GM12875 (cell line): ENCODE results near the gene ZBTB8A.

Experiments
- H3K4me3 ChIP-seq: one replicate; pipeline ENCODE4 v1.5.1; 2011; ENCODE audit warnings: low read depth, low read length, control low read depth
- TF ChIP-seq, protein P1 (sequence below): IDR thresholded peaks from 2 replicates; pipeline ENCODE4 v1.5.1; 2011; ENCODE audit warnings: low read depth, mild to moderate bottlenecking, control low read depth, inconsistent platforms, low read length, moderate library complexity, borderline replicate concordance; ENCODE audit not compliant: insufficient read depth

ZBTB8A gene

DNA sequence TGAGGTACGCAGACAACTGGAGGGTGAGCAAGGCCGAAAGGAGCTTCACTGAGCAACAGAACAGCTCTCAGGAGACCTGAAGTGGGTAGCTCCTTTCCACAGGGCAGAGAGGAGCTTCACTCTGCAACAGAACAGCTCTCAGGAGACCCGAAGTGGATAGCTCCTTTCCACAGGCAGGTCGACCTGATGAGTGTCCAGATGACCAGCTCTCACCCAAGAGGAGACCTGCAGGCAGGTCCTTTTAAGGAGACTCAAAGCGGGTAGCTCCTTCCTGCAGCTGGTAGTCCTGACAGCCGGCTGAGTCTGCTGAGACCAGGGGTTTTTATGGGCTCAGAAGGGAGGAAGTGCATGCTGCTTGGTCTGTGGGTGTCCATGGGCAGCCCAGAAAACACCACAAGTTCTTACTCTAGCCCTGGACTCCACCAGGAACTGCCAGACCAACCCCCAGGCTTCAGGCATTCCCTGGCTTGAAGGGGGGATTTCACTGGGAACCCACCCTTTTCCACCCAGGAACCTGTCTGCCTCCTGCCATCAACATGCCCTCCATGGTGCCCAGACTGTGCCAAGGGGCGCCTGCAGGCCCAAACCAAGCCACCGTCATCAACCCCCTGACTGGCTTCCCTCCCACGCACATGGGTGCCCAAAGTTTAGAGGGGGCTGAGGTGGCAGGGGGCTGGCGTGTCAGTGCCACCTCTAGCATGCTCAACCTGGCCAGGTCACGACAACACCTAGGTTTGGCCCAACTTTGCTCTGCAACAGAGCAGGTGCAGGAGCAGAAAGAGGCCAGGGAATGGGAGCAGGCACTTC, 67.5 kb downstream of the ZBTB8A start:
- TF ChIP-seq, protein P1, sequence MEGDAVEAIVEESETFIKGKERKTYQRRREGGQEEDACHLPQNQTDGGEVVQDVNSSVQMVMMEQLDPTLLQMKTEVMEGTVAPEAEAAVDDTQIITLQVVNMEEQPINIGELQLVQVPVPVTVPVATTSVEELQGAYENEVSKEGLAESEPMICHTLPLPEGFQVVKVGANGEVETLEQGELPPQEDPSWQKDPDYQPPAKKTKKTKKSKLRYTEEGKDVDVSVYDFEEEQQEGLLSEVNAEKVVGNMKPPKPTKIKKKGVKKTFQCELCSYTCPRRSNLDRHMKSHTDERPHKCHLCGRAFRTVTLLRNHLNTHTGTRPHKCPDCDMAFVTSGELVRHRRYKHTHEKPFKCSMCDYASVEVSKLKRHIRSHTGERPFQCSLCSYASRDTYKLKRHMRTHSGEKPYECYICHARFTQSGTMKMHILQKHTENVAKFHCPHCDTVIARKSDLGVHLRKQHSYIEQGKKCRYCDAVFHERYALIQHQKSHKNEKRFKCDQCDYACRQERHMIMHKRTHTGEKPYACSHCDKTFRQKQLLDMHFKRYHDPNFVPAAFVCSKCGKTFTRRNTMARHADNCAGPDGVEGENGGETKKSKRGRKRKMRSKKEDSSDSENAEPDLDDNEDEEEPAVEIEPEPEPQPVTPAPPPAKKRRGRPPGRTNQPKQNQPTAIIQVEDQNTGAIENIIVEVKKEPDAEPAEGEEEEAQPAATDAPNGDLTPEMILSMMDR: no peak

DNA sequence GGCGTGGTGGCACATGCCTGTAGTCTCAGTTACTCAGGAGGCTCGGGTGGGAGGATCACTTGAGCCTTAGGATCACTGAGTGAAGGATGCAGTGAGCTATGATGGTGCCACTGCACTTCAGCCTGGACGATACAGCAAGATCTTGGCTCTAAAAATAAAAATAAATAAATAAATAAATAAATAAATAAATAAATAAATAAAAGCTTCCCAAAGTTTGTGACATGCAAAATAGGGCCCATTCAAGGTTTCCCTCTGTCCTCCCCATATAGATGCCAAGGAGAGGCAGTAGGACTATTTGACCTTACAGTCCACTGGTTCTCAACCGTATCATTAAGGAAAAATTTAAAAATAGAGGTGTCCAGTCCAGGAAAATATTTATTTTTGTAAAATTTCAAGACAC, 70.0 kb downstream of the ZBTB8A start:
- TF ChIP-seq, protein P1: no peak
- H3K4me3 ChIP-seq: no peak overlapping the region

More for the DNA sequence above, 67.5 kb downstream of the ZBTB8A start:
- H3K4me3 ChIP-seq: no peak overlapping the region

DNA sequence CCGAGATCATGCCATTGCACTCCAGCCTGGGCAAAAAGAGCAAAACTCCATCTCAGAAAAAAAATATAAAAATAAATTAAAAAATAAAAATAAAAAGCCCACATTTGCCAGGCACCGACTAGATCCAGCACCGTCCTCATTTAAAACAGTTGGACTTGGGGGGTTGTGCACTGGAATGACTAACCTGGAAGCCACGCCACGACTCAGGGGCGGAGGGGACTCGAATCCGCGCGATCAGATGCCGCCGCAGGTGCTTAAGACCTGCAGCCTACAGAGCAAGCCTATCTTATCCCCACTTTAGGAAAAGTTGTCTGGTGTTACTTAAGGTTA, 72.6 kb downstream of the ZBTB8A start:
- TF ChIP-seq, protein P1: no peak
- H3K4me3 ChIP-seq: peak overlapping the region; percentile 56

DNA sequence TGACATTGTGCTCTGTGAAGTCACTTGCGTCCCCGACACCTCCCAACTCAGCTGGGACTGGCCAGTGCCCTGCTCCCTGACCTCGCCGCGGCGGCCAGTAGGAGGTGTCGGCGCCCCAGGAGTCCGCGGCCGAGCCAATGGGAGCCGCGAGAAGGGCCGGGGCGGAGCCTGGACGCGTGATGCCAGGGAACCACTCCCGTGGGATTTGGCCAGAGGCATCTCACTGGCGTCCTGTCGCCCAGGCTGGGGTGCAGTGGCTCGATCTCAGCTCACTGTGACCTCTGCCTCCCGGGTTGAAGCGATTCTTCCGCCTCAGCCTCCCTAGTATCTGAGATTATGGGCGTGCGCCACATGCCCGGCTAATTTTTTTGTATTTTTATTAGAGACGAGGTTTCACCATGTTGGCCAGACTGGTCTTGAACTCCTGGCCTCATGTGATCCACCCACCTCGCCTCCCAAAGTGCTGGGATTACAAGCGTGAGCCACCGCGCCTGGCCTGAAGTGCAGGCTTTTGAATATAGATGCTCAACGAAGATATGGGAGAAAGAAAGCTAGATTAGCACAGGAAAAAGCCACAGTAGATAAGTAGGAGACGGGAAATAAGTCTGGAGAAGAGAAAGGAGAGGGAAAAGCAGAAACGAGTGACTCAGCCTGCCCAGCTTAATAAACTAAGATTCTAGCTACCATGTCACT, 73.1 kb downstream of the ZBTB8A start:
- peak overlapping the region; percentile 56 for H3K4me3 ChIP-seq
- TF ChIP-seq, protein P1: peak; percentile 15; the same call in 1 of the 2 replicates

DNA sequence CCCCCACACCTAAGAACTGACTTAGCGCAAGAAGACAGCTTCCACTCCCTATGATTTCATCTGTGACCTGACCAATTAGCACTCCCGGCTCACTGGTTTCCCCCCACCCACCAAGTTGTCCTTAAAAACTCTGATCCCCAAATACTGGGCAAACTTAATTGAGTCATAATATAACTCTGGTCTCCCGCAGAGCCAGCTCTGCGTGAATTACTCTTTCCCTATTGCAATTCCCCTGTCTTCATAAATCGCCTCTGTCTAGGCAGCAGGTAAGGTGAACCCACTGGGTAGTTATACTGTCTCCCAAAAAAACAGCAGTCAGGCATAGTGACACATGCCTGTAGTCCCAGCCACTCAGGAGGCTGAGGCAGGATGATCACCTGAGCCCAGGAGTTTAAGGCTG, 74.2 kb downstream of the ZBTB8A start:
- H3K4me3 ChIP-seq: no peak overlapping the region
- TF ChIP-seq, protein P1: no peak

DNA sequence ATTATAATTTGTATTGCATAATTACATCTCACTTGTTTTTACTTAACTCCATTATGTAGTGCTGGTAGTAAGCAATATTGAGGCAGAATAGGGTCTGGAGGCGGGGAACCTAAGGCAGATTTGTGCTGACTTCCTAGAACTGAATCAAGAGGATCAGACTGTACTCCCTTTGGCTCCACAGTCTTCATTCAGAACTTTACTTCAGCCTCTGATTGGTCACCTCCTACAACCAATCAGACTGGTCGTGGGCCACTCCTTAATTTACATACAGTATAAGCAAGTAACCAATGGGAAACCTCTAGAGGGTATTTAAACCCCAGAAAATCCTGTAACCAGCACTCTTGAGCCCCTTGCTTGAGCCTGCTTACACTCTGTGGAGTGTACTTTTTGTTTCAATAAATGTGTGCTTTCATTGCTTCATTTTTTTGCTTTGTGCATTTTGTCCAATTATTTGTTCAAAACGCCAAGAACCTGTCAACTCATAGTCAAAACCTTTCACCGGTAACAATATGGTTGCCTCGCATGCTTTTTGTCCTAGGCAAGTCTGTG, 79.5 kb downstream of the ZBTB8A start:
- no peak overlapping the region for H3K4me3 ChIP-seq
- TF ChIP-seq, protein P1: no peak
